GM23338 (cell line): ENCODE data around the gene PRPF31. TPM values are rescaled to one million over a fixed set of nuclear protein-coding genes. Genes with fewer than 3 reads are reported as not detected.

ENCODE experiments used
- ATAC-seq: fragments of 200-7000 bp; cut with Tn5 transposase; 3 replicates; pipeline ENCODE4 v1.9.1; 2020
- DNase-seq: peaks from one replicate; pipeline ENCODE4 v3.0.0-alpha.2; 2015; ENCODE audit warnings: low spot score
- H2AFZ ChIP-seq: fragments of 200-600 bp; sonication (generic); 2 replicates; pipeline ENCODE4 v1.8.0; 2016; ENCODE audit warnings: antibody characterized with exemption, mild to moderate bottlenecking, moderate library complexity
- H3F3A ChIP-seq: fragments of 200-600 bp; sonication (generic); replicated peaks from 2 replicates; pipeline ENCODE4 v1.8.0; 2017; ENCODE audit warnings: antibody characterized with exemption, mixed run types, low read depth
- H3K27ac ChIP-seq: fragments of 200-600 bp; sonication (generic); 2 replicates; pipeline ENCODE4 v1.6.1; 2016; ENCODE audit warnings: low read depth
- H3K27me3 ChIP-seq: fragments of 200-600 bp; sonication (generic); 2 replicates; pipeline ENCODE4 v1.8.0; 2016; ENCODE audit warnings: mild to moderate bottlenecking, mixed run types, moderate library complexity; ENCODE audit not compliant: insufficient read depth
- H3K36me3 ChIP-seq: fragments of 200-600 bp; sonication (generic); 2 replicates; pipeline ENCODE4 v1.8.0; 2016; ENCODE audit warnings: mild to moderate bottlenecking; ENCODE audit not compliant: insufficient read depth
- H3K4me1 ChIP-seq: fragments of 200-600 bp; sonication (generic); 2 replicates; pipeline ENCODE4 v1.8.0; 2016; ENCODE audit warnings: mild to moderate bottlenecking, moderate library complexity; ENCODE audit not compliant: insufficient read depth
- H3K4me2 ChIP-seq: fragments of 200-600 bp; sonication (generic); 2 replicates; pipeline ENCODE4 v1.7.1; 2017; ENCODE audit warnings: mixed run types
- H3K4me3 ChIP-seq: fragments of 200-600 bp; sonication (generic); 2 replicates; pipeline ENCODE4 v1.6.1; 2016; ENCODE audit warnings: mixed run types
- H3K79me2 ChIP-seq: fragments of 200-600 bp; sonication (generic); replicated peaks from 2 replicates; pipeline ENCODE4 v1.8.0; 2017; ENCODE audit warnings: mild to moderate bottlenecking; ENCODE audit not compliant: insufficient read depth
- H3K9me2 ChIP-seq: fragments of 200-600 bp; sonication (generic); 2 replicates; pipeline ENCODE4 v1.8.0; 2017; ENCODE audit not compliant: insufficient read depth
- H4K20me1 ChIP-seq: fragments of 200-600 bp; sonication (generic); replicated peaks from 2 replicates; pipeline ENCODE4 v1.8.0; 2017; ENCODE audit warnings: mild to moderate bottlenecking; ENCODE audit not compliant: insufficient read depth
- H3K27ac Mint-ChIP-seq: 2 replicates; pipeline ENCODE4 v1.8.0; 2020; ENCODE audit warnings: inconsistent platforms, mild to moderate bottlenecking, moderate library complexity, mixed read lengths
- H3K27me3 Mint-ChIP-seq: 3 replicates; pipeline ENCODE4 v1.8.0; 2022; ENCODE audit warnings: low read depth, mild to moderate bottlenecking, moderate library complexity, mixed read lengths, inconsistent platforms; ENCODE audit not compliant: insufficient read depth, poor library complexity
- H3K36me3 Mint-ChIP-seq: 3 replicates; pipeline ENCODE4 v1.8.0; 2021; ENCODE audit warnings: low read depth, mild to moderate bottlenecking, inconsistent platforms, moderate library complexity, mixed read lengths
- H3K4me1 Mint-ChIP-seq: 3 replicates; pipeline ENCODE4 v1.8.0; 2020; ENCODE audit warnings: mild to moderate bottlenecking, inconsistent platforms, mixed read lengths
- H3K4me3 Mint-ChIP-seq: 3 replicates; pipeline ENCODE4 v1.8.0; 2021; ENCODE audit warnings: moderate library complexity, mild to moderate bottlenecking, inconsistent platforms, mixed read lengths
- H3K9me3 Mint-ChIP-seq: 3 replicates; pipeline ENCODE4 v1.8.0; 2020; ENCODE audit warnings: moderate library complexity, mild to moderate bottlenecking, inconsistent platforms, mixed read lengths
- CTCF ChIP-seq, 2 experiments: fragments of 200-600 bp in 1 of 2; sonication (generic) in 1 of 2; conservative IDR thresholded peaks; 2 replicates each; pipeline versions ENCODE4 v1.5.1 to v1.6.1; 2016 to 2017; ENCODE audit warnings: antibody characterized with exemption in 2 of 2, low read depth in 2 of 2, mild to moderate bottlenecking in 2 of 2, moderate library complexity in 1 of 2
- ETS1 ChIP-seq: IDR thresholded peaks from 2 replicates; pipeline ENCODE4 v1.6.1; 2016; ENCODE audit warnings: antibody characterized with exemption
- EZH2 ChIP-seq: fragments of 200-600 bp; sonication (generic); IDR thresholded peaks from one replicate; pipeline ENCODE4 v1.8.0; 2017; ENCODE audit warnings: antibody characterized with exemption, mild to moderate bottlenecking, low read depth; ENCODE audit not compliant: unreplicated experiment
- EZH2phosphoT487 ChIP-seq: fragments of 200-600 bp; sonication (generic); IDR thresholded peaks from one replicate; pipeline ENCODE4 v1.8.1; 2018; ENCODE audit warnings: antibody characterized with exemption; ENCODE audit not compliant: unreplicated experiment
- JUNB ChIP-seq: IDR thresholded peaks from one replicate; pipeline ENCODE4 v1.6.1; 2016; ENCODE audit warnings: antibody characterized with exemption; ENCODE audit not compliant: unreplicated experiment
- POLR2AphosphoS5 ChIP-seq: IDR thresholded peaks from 2 replicates; pipeline ENCODE4 v1.6.1; 2016; ENCODE audit warnings: antibody characterized with exemption, low read depth
- STAT1 ChIP-seq: IDR thresholded peaks from one replicate; pipeline ENCODE4 v1.6.1; 2016; ENCODE audit warnings: antibody characterized with exemption; ENCODE audit not compliant: unreplicated experiment
- ZNF331 ChIP-seq: fragments of 250-450 bp; sonication (Bioruptor Pico); IDR thresholded peaks from 2 replicates; pipeline ENCODE4 v1.5.0; 2020; ENCODE audit warnings: low read depth, mild to moderate bottlenecking, moderate library complexity
- polyA plus RNA-seq: library from polyadenylated mRNA; unstranded; fragments of >200 nt; fragmentation: Nextera tagmentation; extraction: Ambion mirVana; gene quantifications from 2 replicates; pipeline ENCODE4 v1.2.1, GENCODE V29; 2016
- total RNA-seq: library from RNA; depleted of rRNA; stranded (reverse); fragments of >200 nt; shearing (Covaris generic); gene quantifications from 2 replicates; pipeline ENCODE4 v1.2.3, GENCODE V29; 2014
- TF ChIP-seq, protein P1 (sequence below): fragments of 250-450 bp; sonication (Bioruptor Pico); IDR thresholded peaks from 2 replicates; pipeline ENCODE4 v1.5.0; 2020; ENCODE audit warnings: mild to moderate bottlenecking, moderate library complexity

The PRPF31 gene
- total and polyA plus RNA-seq, 2 experiments from 2014 or later: 83.3 to 94.2 TPM

- no peaks in the 10 kb centered on the region for H3K9me3 Mint-ChIP-seq
- H3K4me1 Mint-ChIP-seq: no peaks in the 10 kb centered on the region
Observed at GRCh38 chr19:54125713-54126112, 10.2 kb downstream of the PRPF31 start.

DNA sequence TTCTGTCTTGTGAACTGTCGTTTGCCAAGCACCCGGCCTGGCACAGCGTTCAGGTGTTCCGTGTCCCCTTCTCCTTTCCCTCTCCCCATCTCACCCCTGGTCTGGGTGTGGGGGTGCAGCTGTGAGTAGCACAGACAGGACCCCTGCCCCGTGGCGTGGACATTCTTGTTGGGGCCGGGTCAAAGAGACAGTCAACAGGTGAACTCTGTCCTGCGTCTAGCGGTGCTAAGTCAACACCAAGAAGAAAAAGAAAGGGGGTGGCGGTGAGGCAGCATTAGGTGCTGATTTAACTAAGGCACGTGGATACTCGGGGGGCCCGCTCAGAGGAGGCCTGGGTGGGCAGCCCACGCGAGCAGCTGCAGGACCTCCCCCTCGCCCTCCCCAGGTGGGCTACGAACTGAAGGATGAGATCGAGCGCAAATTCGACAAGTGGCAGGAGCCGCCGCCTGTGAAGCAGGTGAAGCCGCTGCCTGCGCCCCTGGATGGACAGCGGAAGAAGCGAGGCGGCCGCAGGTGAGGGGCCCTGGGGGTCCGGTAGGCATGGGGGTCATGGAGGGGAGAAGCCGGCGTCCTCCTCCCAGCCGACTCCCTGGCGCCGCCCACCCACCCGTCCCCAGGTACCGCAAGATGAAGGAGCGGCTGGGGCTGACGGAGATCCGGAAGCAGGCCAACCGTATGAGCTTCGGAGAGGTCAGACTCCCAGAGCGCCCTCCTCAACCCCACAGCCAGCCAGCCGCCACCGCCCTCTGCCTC, 12.3 kb downstream of the PRPF31 start:
- Histone ChIP-seq H4K20me1 (no peaks in the 10 kb centered on the region; the same call in 1 of the 2 replicates), H3K27ac (no peak overlapping the region), H2AFZ (no peak overlapping the region), H3F3A (0 out of 2 replicates have a peak, but pooled peaks cover 2% of the 10 kb centered on the region), H3K27me3 (no peaks in the 10 kb centered on the region), H3K36me3 (peaks cover 7% of the 10 kb centered on the region; the same call in 1 of the 2 replicates), H3K79me2 (no peaks in the 10 kb centered on the region), H3K4me2 (no peak overlapping the region), H3K9me2 (no peaks in the 10 kb centered on the region), H3K4me1 (no peaks in the 10 kb centered on the region), H3K4me3 (no peak overlapping the region)
- Mint-ChIP-seq H3K4me3 (no peak overlapping the region), H3K27me3 (peaks cover 12% of the 10 kb centered on the region), H3K9me3 (no peaks in the 10 kb centered on the region), H3K27ac (no peak overlapping the region), H3K4me1 (no peaks in the 10 kb centered on the region), H3K36me3 (peaks cover 57% of the 10 kb centered on the region)
- no peak for DNase-seq
- ATAC-seq: no peak
- TF ChIP-seq STAT1 (no peak), JUNB (no peak), ZNF331 (no peak), EZH2 (no peak), POLR2AphosphoS5 (no peak), ETS1 (no peak), EZH2phosphoT487 (no peak)
- TF ChIP-seq, protein P1, sequence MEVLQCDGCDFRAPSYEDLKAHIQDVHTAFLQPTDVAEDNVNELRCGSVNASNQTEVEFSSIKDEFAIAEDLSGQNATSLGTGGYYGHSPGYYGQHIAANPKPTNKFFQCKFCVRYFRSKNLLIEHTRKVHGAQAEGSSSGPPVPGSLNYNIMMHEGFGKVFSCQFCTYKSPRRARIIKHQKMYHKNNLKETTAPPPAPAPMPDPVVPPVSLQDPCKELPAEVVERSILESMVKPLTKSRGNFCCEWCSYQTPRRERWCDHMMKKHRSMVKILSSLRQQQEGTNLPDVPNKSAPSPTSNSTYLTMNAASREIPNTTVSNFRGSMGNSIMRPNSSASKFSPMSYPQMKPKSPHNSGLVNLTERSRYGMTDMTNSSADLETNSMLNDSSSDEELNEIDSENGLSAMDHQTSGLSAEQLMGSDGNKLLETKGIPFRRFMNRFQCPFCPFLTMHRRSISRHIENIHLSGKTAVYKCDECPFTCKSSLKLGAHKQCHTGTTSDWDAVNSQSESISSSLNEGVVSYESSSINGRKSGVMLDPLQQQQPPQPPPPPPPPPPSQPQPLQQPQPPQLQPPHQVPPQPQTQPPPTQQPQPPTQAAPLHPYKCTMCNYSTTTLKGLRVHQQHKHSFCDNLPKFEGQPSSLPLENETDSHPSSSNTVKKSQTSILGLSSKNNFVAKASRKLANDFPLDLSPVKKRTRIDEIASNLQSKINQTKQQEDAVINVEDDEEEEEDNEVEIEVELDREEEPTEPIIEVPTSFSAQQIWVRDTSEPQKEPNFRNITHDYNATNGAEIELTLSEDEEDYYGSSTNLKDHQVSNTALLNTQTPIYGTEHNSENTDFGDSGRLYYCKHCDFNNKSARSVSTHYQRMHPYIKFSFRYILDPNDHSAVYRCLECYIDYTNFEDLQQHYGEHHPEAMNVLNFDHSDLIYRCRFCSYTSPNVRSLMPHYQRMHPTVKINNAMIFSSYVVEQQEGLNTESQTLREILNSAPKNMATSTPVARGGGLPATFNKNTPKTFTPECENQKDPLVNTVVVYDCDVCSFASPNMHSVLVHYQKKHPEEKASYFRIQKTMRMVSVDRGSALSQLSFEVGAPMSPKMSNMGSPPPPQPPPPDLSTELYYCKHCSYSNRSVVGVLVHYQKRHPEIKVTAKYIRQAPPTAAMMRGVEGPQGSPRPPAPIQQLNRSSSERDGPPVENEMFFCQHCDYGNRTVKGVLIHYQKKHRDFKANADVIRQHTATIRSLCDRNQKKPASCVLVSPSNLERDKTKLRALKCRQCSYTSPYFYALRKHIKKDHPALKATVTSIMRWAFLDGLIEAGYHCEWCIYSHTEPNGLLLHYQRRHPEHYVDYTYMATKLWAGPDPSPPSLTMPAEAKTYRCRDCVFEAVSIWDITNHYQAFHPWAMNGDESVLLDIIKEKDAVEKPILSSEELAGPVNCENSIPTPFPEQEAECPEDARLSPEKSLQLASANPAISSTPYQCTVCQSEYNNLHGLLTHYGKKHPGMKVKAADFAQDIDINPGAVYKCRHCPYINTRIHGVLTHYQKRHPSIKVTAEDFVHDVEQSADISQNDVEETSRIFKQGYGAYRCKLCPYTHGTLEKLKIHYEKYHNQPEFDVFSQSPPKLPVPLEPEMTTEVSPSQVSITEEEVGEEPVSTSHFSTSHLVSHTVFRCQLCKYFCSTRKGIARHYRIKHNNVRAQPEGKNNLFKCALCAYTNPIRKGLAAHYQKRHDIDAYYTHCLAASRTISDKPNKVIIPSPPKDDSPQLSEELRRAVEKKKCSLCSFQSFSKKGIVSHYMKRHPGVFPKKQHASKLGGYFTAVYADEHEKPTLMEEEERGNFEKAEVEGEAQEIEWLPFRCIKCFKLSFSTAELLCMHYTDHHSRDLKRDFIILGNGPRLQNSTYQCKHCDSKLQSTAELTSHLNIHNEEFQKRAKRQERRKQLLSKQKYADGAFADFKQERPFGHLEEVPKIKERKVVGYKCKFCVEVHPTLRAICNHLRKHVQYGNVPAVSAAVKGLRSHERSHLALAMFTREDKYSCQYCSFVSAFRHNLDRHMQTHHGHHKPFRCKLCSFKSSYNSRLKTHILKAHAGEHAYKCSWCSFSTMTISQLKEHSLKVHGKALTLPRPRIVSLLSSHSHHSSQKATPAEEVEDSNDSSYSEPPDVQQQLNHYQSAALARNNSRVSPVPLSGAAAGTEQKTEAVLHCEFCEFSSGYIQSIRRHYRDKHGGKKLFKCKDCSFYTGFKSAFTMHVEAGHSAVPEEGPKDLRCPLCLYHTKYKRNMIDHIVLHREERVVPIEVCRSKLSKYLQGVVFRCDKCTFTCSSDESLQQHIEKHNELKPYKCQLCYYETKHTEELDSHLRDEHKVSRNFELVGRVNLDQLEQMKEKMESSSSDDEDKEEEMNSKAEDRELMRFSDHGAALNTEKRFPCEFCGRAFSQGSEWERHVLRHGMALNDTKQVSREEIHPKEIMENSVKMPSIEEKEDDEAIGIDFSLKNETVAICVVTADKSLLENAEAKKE (CRISPR knock-in tag): no peak

More at GRCh38 chr19:54125713-54126112, 10.2 kb downstream of the PRPF31 start:
- H3K9me2 ChIP-seq: no peaks in the 10 kb centered on the region
- peaks cover 7% of the 10 kb centered on the region; the same call in 1 of the 2 replicates for H3K36me3 ChIP-seq
- Mint-ChIP-seq H3K27me3 (peaks cover 15% of the 10 kb centered on the region), H3K36me3 (peaks cover 62% of the 10 kb centered on the region), H3K4me3 (no peak overlapping the region), H3K27ac (no peak overlapping the region)
- no peak overlapping the region for H2AFZ ChIP-seq
- no peaks in the 10 kb centered on the region; the same call in 1 of the 2 replicates for H4K20me1 ChIP-seq
- no peak for TF ChIP-seq CTCF (conservative IDR thresholded peaks at IDR 0.05; ENCODE audit: low read depth in 2 of 2)
- no peaks in the 10 kb centered on the region for H3K79me2 ChIP-seq
- no peaks in the 10 kb centered on the region for H3K4me1 ChIP-seq
- no peak for ATAC-seq
- H3K4me3 ChIP-seq: no peak overlapping the region
- H3K4me2 ChIP-seq: no peak overlapping the region
- no peak for DNase-seq
- no peak overlapping the region for H3K27ac ChIP-seq
- no peaks in the 10 kb centered on the region for H3K27me3 ChIP-seq
- H3F3A ChIP-seq: 0 out of 2 replicates have a peak, but pooled peaks cover 2% of the 10 kb centered on the region
